COLO668 (cell line): ENCODE data around the gene SMARCAL1.
A peak's percentile ranks its signal among the peaks of the same experiment; 100 is the strongest.
"Not testable (repeated sequence)": the region's sequence is repeated elsewhere in the genome, so short reads cannot be mapped to it uniquely, and the experiment has no call there.

Experiments used
- DNase-seq: peaks from one replicate; lab custom pipeline; 2025; ENCODE audit not compliant: unreplicated experiment; lab: John Stamatoyannopoulos, UW

SMARCAL1 gene

GRCh38 chr2:216499641-216500218 lies 87.4 kb downstream of the SMARCAL1 start:
- no peak for DNase-seq

- no peak for DNase-seq
These were observed 88.3 kb downstream of the SMARCAL1 start for GRCh38 chr2:216500572-216500971.

GRCh38 chr2:216501854-216502253 lies 89.6 kb downstream of the SMARCAL1 start:
- DNase-seq: no peak

GRCh38 chr2:216502381-216503158 lies 90.3 kb downstream of the SMARCAL1 start:
- no peak for DNase-seq

- DNase-seq: no peak
These were observed 90.9 kb downstream of the SMARCAL1 start for GRCh38 chr2:216503159-216503629.

GRCh38 chr2:216503697-216504375 lies 91.6 kb downstream of the SMARCAL1 start:
- no peak for DNase-seq

- DNase-seq: no peak
These were observed 92.1 kb downstream of the SMARCAL1 start for GRCh38 chr2:216504376-216504762.

GRCh38 chr2:216505133-216506106 lies 93.1 kb downstream of the SMARCAL1 start:
- no peak for DNase-seq

GRCh38 chr2:216507220-216508160 lies 95.2 kb downstream of the SMARCAL1 start:
- no peak for DNase-seq

- DNase-seq: no peak
These were observed 95.9 kb downstream of the SMARCAL1 start for GRCh38 chr2:216508229-216508628.

- DNase-seq: no peak
These were observed 104.6 kb downstream of the SMARCAL1 start for GRCh38 chr2:216516730-216517350.

- no peak for DNase-seq
These were observed 105.4 kb downstream of the SMARCAL1 start for GRCh38 chr2:216517447-216518225.

- not testable (repeated sequence) for DNase-seq
These were observed 106.4 kb downstream of the SMARCAL1 start for GRCh38 chr2:216518566-216519119.

GRCh38 chr2:216519154-216519762 lies 107.0 kb downstream of the SMARCAL1 start:
- DNase-seq: peak; percentile 73

GRCh38 chr2:216520112-216520511 lies 107.8 kb downstream of the SMARCAL1 start:
- no peak for DNase-seq

- DNase-seq: no peak
These were observed 110.7 kb downstream of the SMARCAL1 start for GRCh38 chr2:216522892-216523502.

GRCh38 chr2:216525972-216526371 lies 113.7 kb downstream of the SMARCAL1 start:
- no peak for DNase-seq
